HepG2 (cell line): ENCODE data around the gene TBC1D16. TPM values are rescaled to one million over a fixed set of nuclear protein-coding genes. Genes with fewer than 3 reads are reported as not detected.

ENCODE experiments used
- ATAC-seq: fragments of 200-7000 bp; cut with Tn5 transposase; 3 replicates; pipeline ENCODE4 v1.9.1; 2020; ENCODE audit warnings: mild to moderate bottlenecking, moderate library complexity
- BruUV-seq: library from RNA; stranded (reverse); fragments of 400-500 nt; replicated peaks from 2 replicates; lab custom pipeline; 2021; lab: Mats Ljungman, UMichigan
- CTCF ChIA-PET: fragments of 300-600 bp; formaldehyde crosslinking; extraction: SDS; loops from one replicate; lab custom pipeline; 2021; ENCODE audit warnings: low total read pairs, inconsistent platforms, low intra/inter-chr PET ratio; lab: Yijun Ruan, JAX
- POLR2A ChIA-PET: fragments of 350-600 bp; sonication (Branson Sonifier 250); formaldehyde crosslinking; loops from one replicate; lab custom pipeline; 2020; ENCODE audit warnings: antibody characterized with exemption, inconsistent platforms; lab: Yijun Ruan, JAX
- DNase-seq: peaks from one replicate; pipeline ENCODE4 v3.0.0-alpha.2; 2015; ENCODE audit warnings: low spot score
- FAIRE-seq: peaks from 3 replicates; lab custom pipeline; 2011; peaks lifted over from hg19 to GRCh38; lab: Jason Lieb, UNC
- H2AFZ ChIP-seq: one replicate; pipeline ENCODE4 v1.6.1; 2011; ENCODE audit warnings: low read length, inconsistent platforms
- H3K27ac ChIP-seq: fragments of 300-600 bp; 3 replicates; pipeline ENCODE4 v1.8.0; 2011; ENCODE audit warnings: mixed run types, mild to moderate bottlenecking, mixed read lengths, low read length, inconsistent platforms; ENCODE audit not compliant: insufficient read depth; ENCODE audit errors: extremely low read length
- H3K27me3 ChIP-seq, 2 experiments: fragments of 200-600 bp in 1 of 2; 2 replicates in 1 of 2; 3 replicates in 1 of 2; pipeline versions ENCODE4 v1.6.0 to v1.8.0; 2011; ENCODE audit warnings: low read length in 2 of 2, mild to moderate bottlenecking in 2 of 2, moderate library complexity in 2 of 2, inconsistent platforms in 1 of 2; ENCODE audit not compliant: insufficient read depth in 2 of 2, control insufficient read depth in 1 of 2
- H3K36me3 ChIP-seq, 2 experiments: fragments of 200-600 bp in 1 of 2; replicated peaks in 1 of 2; 2 replicates in 1 of 2; 3 replicates in 1 of 2; pipeline versions ENCODE4 v1.5.1 to v1.8.0; 2011; ENCODE audit warnings: low read length in 2 of 2, inconsistent platforms in 1 of 2; ENCODE audit not compliant: insufficient read depth in 2 of 2, control insufficient read depth in 1 of 2
- H3K4me1 ChIP-seq: 2 replicates; pipeline ENCODE4 v1.5.1; 2012; ENCODE audit warnings: low read length, inconsistent platforms; ENCODE audit not compliant: insufficient read depth
- H3K4me2 ChIP-seq: 2 replicates; pipeline ENCODE4 v1.6.0; 2011; ENCODE audit warnings: low read depth, low read length, inconsistent platforms
- H3K4me3 ChIP-seq, 3 experiments: fragments of 200-600 bp in 1 of 3; sonication (generic), shearing (Covaris generic) in 1 of 3; replicated peaks in 1 of 3; 2 replicates each; pipeline ENCODE4 v1.5.1; 2011 to 2016; ENCODE audit warnings: low read length in 3 of 3, inconsistent platforms in 2 of 3, low read depth in 2 of 3, mild to moderate bottlenecking in 2 of 3, control low read depth in 1 of 3, mixed read lengths in 1 of 3; ENCODE audit not compliant: insufficient read depth in 1 of 3
- H3K79me2 ChIP-seq: one replicate; pipeline ENCODE4 v1.6.1; 2011; ENCODE audit warnings: low read length, inconsistent platforms; ENCODE audit not compliant: insufficient read depth
- H3K9ac ChIP-seq: 2 replicates; pipeline ENCODE4 v1.6.0; 2011; ENCODE audit warnings: mild to moderate bottlenecking, low read depth, low read length, inconsistent platforms; ENCODE audit not compliant: insufficient read depth
- H3K9me3 ChIP-seq: 2 replicates; pipeline ENCODE4 v1.5.1; 2012; ENCODE audit warnings: mild to moderate bottlenecking, low read length
- H4K20me1 ChIP-seq: 2 replicates; pipeline ENCODE4 v1.6.0; 2011; ENCODE audit warnings: inconsistent platforms, mild to moderate bottlenecking, low read length, moderate library complexity; ENCODE audit not compliant: insufficient read depth
- CENPT ChIP-seq: sonication (generic); formaldehyde crosslinking; IDR thresholded peaks from 2 replicates; pipeline ENCODE4 v1.8.0; 2022; ENCODE audit warnings: low read depth, mild to moderate bottlenecking, moderate library complexity, missing genetic modification reagents
- DNMT1 ChIP-seq: sonication (generic); formaldehyde crosslinking; IDR thresholded peaks from 2 replicates; pipeline ENCODE4 v1.5.1; 2020; ENCODE audit warnings: mild to moderate bottlenecking, missing genetic modification reagents
- JUN ChIP-seq: sonication (generic); formaldehyde crosslinking; IDR thresholded peaks from 2 replicates; pipeline ENCODE4 v1.4.0; 2020; ENCODE audit warnings: mild to moderate bottlenecking, missing genetic modification reagents
- KAT7 ChIP-seq: IDR thresholded peaks from 2 replicates; pipeline ENCODE4 v1.6.1; 2018; ENCODE audit warnings: borderline replicate concordance, missing compliant biosample characterization
- MLLT10 ChIP-seq: sonication (generic); formaldehyde crosslinking; IDR thresholded peaks from 2 replicates; pipeline ENCODE4 v1.4.0; 2020; ENCODE audit warnings: missing genetic modification reagents
- NFE2L2 ChIP-seq: fragments of 150-350 bp; IDR thresholded peaks from 2 replicates; pipeline ENCODE4 v1.6.1; 2014; ENCODE audit warnings: low read length
- NRL ChIP-seq: sonication (generic); formaldehyde crosslinking; IDR thresholded peaks from 2 replicates; pipeline ENCODE4 v1.5.0; 2020; ENCODE audit warnings: missing genetic modification reagents, mild to moderate bottlenecking, moderate library complexity, borderline replicate concordance
- PAWR ChIP-seq: sonication (generic); formaldehyde crosslinking; IDR thresholded peaks from 2 replicates; pipeline ENCODE4 v1.4.0; 2020; ENCODE audit warnings: missing genetic modification reagents, mild to moderate bottlenecking, borderline replicate concordance
- SRSF9 ChIP-seq: fragments of 200-400 bp; formaldehyde crosslinking; IDR thresholded peaks from 2 replicates; pipeline ENCODE4 v1.6.1; 2018; ENCODE audit warnings: borderline replicate concordance, mild to moderate bottlenecking, low read depth, low read length; ENCODE audit not compliant: insufficient read depth, poor library complexity, severe bottlenecking
- TCF7 ChIP-seq: sonication (generic); IDR thresholded peaks from 2 replicates; pipeline ENCODE4 v1.6.1; 2016; ENCODE audit warnings: antibody characterized with exemption, low read depth
- ZBTB42 ChIP-seq: sonication (generic); formaldehyde crosslinking; IDR thresholded peaks from 2 replicates; pipeline ENCODE4 v1.5.0; 2020; ENCODE audit warnings: mild to moderate bottlenecking, missing genetic modification reagents
- ZNF367 ChIP-seq: sonication (generic); formaldehyde crosslinking; IDR thresholded peaks from 2 replicates; pipeline ENCODE4 v1.4.0; 2020; ENCODE audit warnings: missing genetic modification reagents, borderline replicate concordance
- ZNF451 ChIP-seq: sonication (generic); formaldehyde crosslinking; IDR thresholded peaks from 2 replicates; pipeline ENCODE4 v1.5.0; 2020; ENCODE audit warnings: mild to moderate bottlenecking, missing genetic modification reagents
- ZNF546 ChIP-seq: sonication (generic); formaldehyde crosslinking; conservative IDR thresholded peaks from 2 replicates; pipeline ENCODE4 v1.8.1; 2023; ENCODE audit warnings: mild to moderate bottlenecking, missing genetic modification reagents
- ZNF614 ChIP-seq: IDR thresholded peaks from 2 replicates; pipeline ENCODE4 v1.6.1; 2018; ENCODE audit warnings: missing biosample characterization, missing genetic modification reagents, inconsistent platforms, borderline replicate concordance
- WGBS: methylation state at CpG from one replicate; pipeline ENCODE4 v1.1.6; 2017; ENCODE audit warnings: low lambda C conversion rate; 5-methylcytosine and 5-hydroxymethylcytosine counted together
- in situ Hi-C: cut with HindIII; loops from 2 replicates; pipeline ENCODE4 v1.10.0; 2017; ENCODE audit warnings: low pct_unique_long_range_greater_than_20kb; ENCODE audit not compliant: extremely low pct_ligation_motif_present
- intact Hi-C: fragments of 100-400 bp; cut with micrococcal nuclease; formaldehyde crosslinking; loops from one replicate; pipeline ENCODE4 v1.10.0; 2022; ENCODE audit not compliant: unreplicated experiment
- polyA plus RNA-seq, 8 experiments: library from polyadenylated mRNA; depleted of rRNA in 3 of 8; stranded (reverse) in 7 of 8; unstranded in 1 of 8; fragments of >200 nt; fragmentation: Illumina TruSeq in 4 of 8; extraction: Trizol in 4 of 8; gene quantifications; 2 replicates each; pipeline versions ENCODE4 v1.2.1 to v1.2.3, GENCODE V29; 2011 to 2016; ENCODE audit warnings: low read depth in 4 of 8, missing spikeins in 1 of 8, mixed read lengths in 1 of 8; ENCODE audit not compliant: insufficient read depth in 1 of 8
- total RNA-seq, 5 experiments: library from RNA; depleted of rRNA; stranded (reverse); fragments of >200 nt; fragmentation: Illumina TruSeq; extraction: Trizol; gene quantifications; 2 replicates each; pipeline ENCODE4 v1.2.3, GENCODE V29; 2016; ENCODE audit warnings: low read depth in 1 of 5
- TF ChIP-seq, protein P1 (sequence below): IDR thresholded peaks from 2 replicates; pipeline ENCODE4 v1.6.1; 2012; ENCODE audit warnings: low read length, improper control_type of control experiment
- TF ChIP-seq, protein P2 (sequence below): sonication (generic); formaldehyde crosslinking; IDR thresholded peaks from 2 replicates; pipeline ENCODE4 v1.4.0; 2020; ENCODE audit warnings: missing genetic modification reagents

Gene TBC1D16
- total and polyA plus RNA-seq, 2 of the 13 experiments (the other 11 are each of a cell fraction or from before 2014, with no cell fraction given), result 14.9 to 24.9 TPM

DNA sequence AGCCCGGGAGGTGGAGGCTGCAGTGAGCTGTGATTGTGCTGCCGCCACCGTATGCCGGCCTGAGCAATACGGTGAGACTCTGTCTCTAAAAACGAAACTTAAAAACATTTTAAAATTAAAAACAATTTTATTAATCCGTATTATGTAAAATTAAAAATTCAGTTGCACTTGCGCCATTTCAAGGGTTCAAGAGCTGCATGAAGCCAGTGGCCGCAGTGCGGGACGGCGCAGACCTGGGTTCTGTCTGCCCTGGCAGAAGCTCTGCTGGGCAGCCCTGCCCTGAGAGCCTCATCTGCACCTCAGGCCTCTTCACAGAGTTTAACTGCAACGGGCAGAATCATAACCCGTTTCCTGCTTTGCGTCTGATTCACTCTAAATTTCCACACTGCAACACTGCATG lies 31.7 kb downstream of the TBC1D16 start:
- FAIRE-seq, result no peak
- WGBS, result 97% methylated on average over 15 of the region's 15 CpGs
- peaks cover 44% of the 10 kb centered on the region for H3K4me1 ChIP-seq
- H3K27ac ChIP-seq, result no peak overlapping the region
- ATAC-seq, result no peak
- ChIA-PET CTCF (no interaction called here), POLR2A (interaction anchor here (8.5 kb wide), 1 partner anchor 11 kb away, joined by 111 read pairs; no protein-coding TSS in a partner anchor)
- no peaks in the 10 kb centered on the region for H3K79me2 ChIP-seq
- no peaks in the 10 kb centered on the region for H3K9me3 ChIP-seq
- H4K20me1 ChIP-seq, result no peaks in the 10 kb centered on the region
- no TSS peak for BruUV-seq
- no peak for DNase-seq
- no peak overlapping the region for H3K4me2 ChIP-seq
- H3K9ac ChIP-seq, result no peak overlapping the region
- no peaks in the 10 kb centered on the region; a peak in 1 of 5 replicates for H3K36me3 ChIP-seq
- TF ChIP-seq MLLT10, result no peak
- no peak for TF ChIP-seq SRSF9
- TF ChIP-seq, protein P1, sequence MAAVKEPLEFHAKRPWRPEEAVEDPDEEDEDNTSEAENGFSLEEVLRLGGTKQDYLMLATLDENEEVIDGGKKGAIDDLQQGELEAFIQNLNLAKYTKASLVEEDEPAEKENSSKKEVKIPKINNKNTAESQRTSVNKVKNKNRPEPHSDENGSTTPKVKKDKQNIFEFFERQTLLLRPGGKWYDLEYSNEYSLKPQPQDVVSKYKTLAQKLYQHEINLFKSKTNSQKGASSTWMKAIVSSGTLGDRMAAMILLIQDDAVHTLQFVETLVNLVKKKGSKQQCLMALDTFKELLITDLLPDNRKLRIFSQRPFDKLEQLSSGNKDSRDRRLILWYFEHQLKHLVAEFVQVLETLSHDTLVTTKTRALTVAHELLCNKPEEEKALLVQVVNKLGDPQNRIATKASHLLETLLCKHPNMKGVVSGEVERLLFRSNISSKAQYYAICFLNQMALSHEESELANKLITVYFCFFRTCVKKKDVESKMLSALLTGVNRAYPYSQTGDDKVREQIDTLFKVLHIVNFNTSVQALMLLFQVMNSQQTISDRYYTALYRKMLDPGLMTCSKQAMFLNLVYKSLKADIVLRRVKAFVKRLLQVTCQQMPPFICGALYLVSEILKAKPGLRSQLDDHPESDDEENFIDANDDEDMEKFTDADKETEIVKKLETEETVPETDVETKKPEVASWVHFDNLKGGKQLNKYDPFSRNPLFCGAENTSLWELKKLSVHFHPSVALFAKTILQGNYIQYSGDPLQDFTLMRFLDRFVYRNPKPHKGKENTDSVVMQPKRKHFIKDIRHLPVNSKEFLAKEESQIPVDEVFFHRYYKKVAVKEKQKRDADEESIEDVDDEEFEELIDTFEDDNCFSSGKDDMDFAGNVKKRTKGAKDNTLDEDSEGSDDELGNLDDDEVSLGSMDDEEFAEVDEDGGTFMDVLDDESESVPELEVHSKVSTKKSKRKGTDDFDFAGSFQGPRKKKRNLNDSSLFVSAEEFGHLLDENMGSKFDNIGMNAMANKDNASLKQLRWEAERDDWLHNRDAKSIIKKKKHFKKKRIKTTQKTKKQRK, result no peak
- TF ChIP-seq ZNF367 (CRISPR knock-in tag), result no peak
- no peak for TF ChIP-seq NFE2L2
- no peak for TF ChIP-seq ZNF546 (CRISPR knock-in tag)
- TF ChIP-seq ZNF451 (CRISPR knock-in tag), result no peak
- no peak for TF ChIP-seq DNMT1 (CRISPR knock-in tag)
- TF ChIP-seq NRL (CRISPR knock-in tag), result no peak
- no peak for TF ChIP-seq CENPT
- TF ChIP-seq PAWR (CRISPR knock-in tag), result no peak
- no peak for TF ChIP-seq KAT7
- TF ChIP-seq JUN (CRISPR knock-in tag), result no peak
- TF ChIP-seq ZNF614 (CRISPR knock-in tag), result no peak
- TF ChIP-seq, protein P2, sequence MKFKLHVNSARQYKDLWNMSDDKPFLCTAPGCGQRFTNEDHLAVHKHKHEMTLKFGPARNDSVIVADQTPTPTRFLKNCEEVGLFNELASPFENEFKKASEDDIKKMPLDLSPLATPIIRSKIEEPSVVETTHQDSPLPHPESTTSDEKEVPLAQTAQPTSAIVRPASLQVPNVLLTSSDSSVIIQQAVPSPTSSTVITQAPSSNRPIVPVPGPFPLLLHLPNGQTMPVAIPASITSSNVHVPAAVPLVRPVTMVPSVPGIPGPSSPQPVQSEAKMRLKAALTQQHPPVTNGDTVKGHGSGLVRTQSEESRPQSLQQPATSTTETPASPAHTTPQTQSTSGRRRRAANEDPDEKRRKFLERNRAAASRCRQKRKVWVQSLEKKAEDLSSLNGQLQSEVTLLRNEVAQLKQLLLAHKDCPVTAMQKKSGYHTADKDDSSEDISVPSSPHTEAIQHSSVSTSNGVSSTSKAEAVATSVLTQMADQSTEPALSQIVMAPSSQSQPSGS (CRISPR knock-in tag), result no peak
- TF ChIP-seq ZBTB42, result no peak
- no peak for TF ChIP-seq TCF7
- no peak overlapping the region for H3K4me3 ChIP-seq
- H3K27me3 ChIP-seq, result no peaks in the 10 kb centered on the region
- H2AFZ ChIP-seq, result no peak overlapping the region
- in situ Hi-C loops, result no loop called here
- intact Hi-C loops, result no loop called here
